ENCODE measurements around the gene ADAM12. TPM values are rescaled to one million over a fixed set of nuclear protein-coding genes. Genes with fewer than 3 reads are reported as not detected.

ADAM12 gene
- total RNA-seq, 1 donor from 2014 or later, result 0.98 TPM

- intact Hi-C loops (cut with DNase I), result no loop called here
- DNase-seq (no peak), ATAC-seq (no peak)
- Histone ChIP-seq H3K36me3 (no peaks in the 10 kb centered on the region), H3K9me3 (no peaks in the 10 kb centered on the region), H3K4me3 (no peak overlapping the region), H3K27ac (no peak overlapping the region), H3K27me3 (no peaks in the 10 kb centered on the region), H3K4me1 (peaks cover 3% of the 10 kb centered on the region)
- no peak for TF ChIP-seq CTCF (IDR thresholded peaks at IDR 0.05)
Measured at GRCh38 chr10:126063353-126063791, 324.9 kb downstream of the ADAM12 start.

GRCh38 chr10:126062131-126063032, 325.9 kb downstream of the ADAM12 start:
- intact Hi-C loops (cut with DNase I), result no loop called here
- ATAC-seq, result peak; percentile 82

GRCh38 chr10:126061526-126061925, 326.8 kb downstream of the ADAM12 start:
- H3K9me3 ChIP-seq, result no peaks in the 10 kb centered on the region
- ATAC-seq (no peak), DNase-seq (no peak)
- intact Hi-C loops (cut with DNase I), result no loop called here
- H3K4me1 ChIP-seq, result peaks cover 3% of the 10 kb centered on the region
- peak overlapping the region; percentile 55 for H3K27ac ChIP-seq
- no peak overlapping the region for H3K4me3 ChIP-seq
- no peaks in the 10 kb centered on the region for H3K36me3 ChIP-seq
- no peak for TF ChIP-seq CTCF (IDR thresholded peaks at IDR 0.05)
- no peaks in the 10 kb centered on the region for H3K27me3 ChIP-seq

More at GRCh38 chr10:126062131-126063032, 325.9 kb downstream of the ADAM12 start:
- H3K27me3 ChIP-seq, result no peaks in the 10 kb centered on the region
- no peak for TF ChIP-seq CTCF (IDR thresholded peaks at IDR 0.05)
- H3K4me3 ChIP-seq, result no peak overlapping the region
- peak; percentile 78 for DNase-seq
- peak overlapping the region; percentile 55 for H3K27ac ChIP-seq
- H3K9me3 ChIP-seq, result no peaks in the 10 kb centered on the region
- H3K36me3 ChIP-seq, result no peaks in the 10 kb centered on the region
- H3K4me1 ChIP-seq, result peaks cover 3% of the 10 kb centered on the region

- TF ChIP-seq CTCF (IDR thresholded peaks at IDR 0.05), result no peak
- peaks cover 3% of the 10 kb centered on the region for H3K4me1 ChIP-seq
- H3K4me3 ChIP-seq, result no peak overlapping the region
- H3K36me3 ChIP-seq, result no peaks in the 10 kb centered on the region
- no peak for DNase-seq
- H3K27ac ChIP-seq, result no peak overlapping the region
- intact Hi-C loops (cut with DNase I), result no loop called here
- H3K9me3 ChIP-seq, result no peaks in the 10 kb centered on the region
- no peaks in the 10 kb centered on the region for H3K27me3 ChIP-seq
- no peak for ATAC-seq
Measured at GRCh38 chr10:126060261-126060931, 327.9 kb downstream of the ADAM12 start.

- Histone ChIP-seq H3K4me3 (no peak overlapping the region), H3K4me1 (peaks cover 3% of the 10 kb centered on the region), H3K27ac (no peak overlapping the region), H3K36me3 (no peaks in the 10 kb centered on the region), H3K9me3 (no peaks in the 10 kb centered on the region), H3K27me3 (no peaks in the 10 kb centered on the region)
- DNase-seq, result no peak
- intact Hi-C loops (cut with DNase I), result no loop called here
- ATAC-seq, result no peak
- TF ChIP-seq CTCF (IDR thresholded peaks at IDR 0.05), result no peak
Measured at GRCh38 chr10:126059076-126059826, 329.0 kb downstream of the ADAM12 start.

Measured in upper lobe of right lung (tissue), 1 donor.